ENCODE measurements around the gene PRR29.
A peak's percentile ranks its signal among the peaks of the same experiment; 100 is the strongest.
"Not testable (repeated sequence)": the region's sequence is repeated elsewhere in the genome, so short reads cannot be mapped to it uniquely, and the experiment has no call there.

Gene PRR29

GRCh38 chr17:63975541-63976092 lies 22.5 kb upstream of the PRR29 start:
- DNase-seq, result no peak

DNA sequence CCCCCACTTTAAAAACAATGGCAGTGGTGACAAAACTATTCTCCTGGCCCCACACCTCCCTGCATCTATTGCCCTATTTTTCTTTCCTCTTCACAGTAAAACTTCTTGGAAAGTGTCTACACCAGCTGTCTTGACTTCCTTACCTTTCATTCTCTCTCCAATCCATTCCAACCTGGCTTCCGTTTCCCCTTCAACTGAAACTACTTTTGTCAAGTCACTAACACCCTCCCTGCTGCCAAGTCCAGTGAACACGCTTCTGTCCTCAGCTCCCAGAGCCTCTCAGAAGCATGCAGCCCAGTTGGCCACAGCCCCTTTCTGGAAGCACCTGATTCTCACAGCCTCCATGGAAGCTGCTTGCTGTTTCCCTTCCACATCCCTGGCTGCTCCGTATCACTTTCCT lies 21.4 kb upstream of the PRR29 start:
- DNase-seq, result no peak

- no peak for DNase-seq
Measured at GRCh38 chr17:63978272-63979200, 19.6 kb upstream of the PRR29 start.

DNA sequence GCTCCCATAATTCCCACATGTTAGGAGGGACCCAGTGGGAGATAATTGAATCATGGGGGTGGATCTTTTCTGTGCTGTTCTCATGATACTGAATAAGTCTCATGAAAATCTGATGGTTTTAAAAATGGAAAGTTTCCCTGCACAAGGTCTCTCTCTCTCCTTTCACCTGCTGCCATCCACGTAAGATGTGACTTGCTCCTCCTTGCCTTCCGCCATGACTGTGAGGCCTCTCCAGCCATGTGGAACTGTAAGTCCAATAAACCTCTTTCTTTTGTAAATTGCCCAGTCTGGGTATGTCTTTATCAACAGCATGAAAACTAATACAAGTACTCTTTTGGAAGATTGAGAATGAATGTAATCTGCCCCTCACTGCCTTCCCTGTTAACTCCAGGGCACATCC lies 15.5 kb upstream of the PRR29 start:
- DNase-seq, result not testable (repeated sequence)

DNA sequence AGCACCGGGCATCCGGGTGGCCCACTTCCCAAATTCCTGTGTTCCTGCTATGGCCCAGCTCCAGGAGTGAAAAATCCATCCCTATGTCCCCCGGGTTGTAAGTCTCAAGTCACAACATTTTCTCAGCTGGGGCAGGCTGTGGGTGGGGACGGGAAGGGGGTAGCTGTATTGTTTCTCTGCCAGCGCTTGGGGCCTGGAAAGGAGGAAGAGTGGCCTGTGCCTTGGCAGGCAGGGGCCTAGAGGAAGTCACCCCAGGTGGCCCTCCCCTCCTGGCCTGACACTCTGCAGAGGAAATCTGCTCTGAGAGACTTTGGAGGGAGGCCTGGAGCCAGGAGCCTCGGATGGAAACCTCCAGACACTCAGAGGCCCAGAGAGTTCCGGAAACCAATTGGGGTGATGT lies 14.8 kb upstream of the PRR29 start:
- no peak for DNase-seq

DNA sequence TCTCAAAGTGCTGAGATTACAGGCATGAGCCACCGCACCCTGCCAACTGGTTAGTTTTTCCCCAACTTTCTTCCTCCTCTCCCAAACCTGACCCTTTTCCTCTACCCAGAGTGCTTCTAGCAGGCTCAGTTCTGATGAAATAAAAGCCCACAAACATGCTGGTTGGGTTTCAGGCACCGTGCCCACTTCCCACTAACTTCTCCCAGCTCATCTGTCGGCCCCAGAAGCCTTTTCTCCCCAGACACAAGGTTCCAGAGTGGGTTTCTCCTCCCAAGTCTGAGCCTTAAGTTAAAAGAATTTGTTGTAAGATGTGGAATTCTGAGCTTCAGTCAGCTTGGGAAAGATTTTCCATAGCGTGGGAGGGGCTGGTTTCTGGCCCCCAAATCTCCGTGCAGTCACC lies 13.9 kb upstream of the PRR29 start:
- no peak for DNase-seq

DNA sequence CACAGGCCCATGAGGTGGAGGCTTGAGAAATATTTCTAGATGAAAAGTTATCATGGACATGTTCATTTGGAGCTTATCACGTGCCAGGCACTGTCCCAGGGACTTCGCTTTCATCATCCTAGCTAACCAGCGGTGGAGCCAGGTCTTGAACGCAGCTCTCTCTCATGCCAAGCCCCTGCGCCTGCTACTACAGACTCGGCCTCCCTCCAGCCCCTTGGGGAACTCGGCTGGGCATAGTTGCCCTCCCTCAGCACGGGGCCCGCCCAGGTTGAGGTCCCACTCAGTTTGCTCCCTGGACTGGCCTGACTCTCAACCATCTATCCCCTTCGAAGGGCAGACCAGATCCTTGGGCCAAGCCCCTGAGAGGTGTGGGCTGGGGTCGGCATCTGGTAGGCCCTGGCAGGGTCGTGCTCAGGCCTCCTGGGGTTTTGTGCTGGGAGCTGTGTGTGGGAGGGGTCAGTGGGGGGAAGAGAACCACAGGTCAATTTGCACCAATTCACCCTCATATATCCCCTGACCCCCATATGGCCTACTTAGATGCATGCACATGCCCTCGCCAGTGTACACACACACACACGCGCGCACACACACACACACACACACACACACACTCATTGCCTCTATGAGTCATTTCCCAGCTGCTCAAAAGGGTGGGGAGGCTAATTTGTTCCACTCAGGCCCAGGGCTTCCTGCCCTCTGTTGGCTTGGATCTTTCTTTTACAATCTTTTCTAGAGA lies 13.3 kb upstream of the PRR29 start:
- DNase-seq, result peak; percentile 75

GRCh38 chr17:63985387-63986140 lies 12.6 kb upstream of the PRR29 start:
- no peak for DNase-seq

DNA sequence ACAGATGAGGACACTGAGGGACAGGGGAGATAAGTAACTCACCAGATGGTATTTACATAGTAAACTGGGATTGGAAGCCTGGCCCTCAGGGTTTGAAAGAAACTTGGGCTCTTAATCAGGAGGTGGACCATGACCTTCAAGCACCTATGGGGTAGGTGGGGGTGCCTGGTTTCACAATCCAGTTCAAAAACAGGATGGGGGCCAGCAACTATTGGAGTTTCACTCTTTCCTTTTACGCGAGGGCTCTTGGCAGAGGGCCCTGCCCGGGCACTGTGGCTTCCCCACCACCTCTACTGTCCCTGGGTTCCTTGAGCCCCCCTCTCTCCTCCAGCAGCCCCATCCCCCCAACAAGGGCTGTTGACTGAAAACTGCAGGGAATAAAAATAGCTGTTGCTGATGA lies 11.3 kb upstream of the PRR29 start:
- DNase-seq, result no peak

- no peak for DNase-seq
Measured at GRCh38 chr17:63987221-63988126, 10.7 kb upstream of the PRR29 start.

- no peak for DNase-seq
Measured at GRCh38 chr17:63988127-63988478, 10.0 kb upstream of the PRR29 start.

DNA sequence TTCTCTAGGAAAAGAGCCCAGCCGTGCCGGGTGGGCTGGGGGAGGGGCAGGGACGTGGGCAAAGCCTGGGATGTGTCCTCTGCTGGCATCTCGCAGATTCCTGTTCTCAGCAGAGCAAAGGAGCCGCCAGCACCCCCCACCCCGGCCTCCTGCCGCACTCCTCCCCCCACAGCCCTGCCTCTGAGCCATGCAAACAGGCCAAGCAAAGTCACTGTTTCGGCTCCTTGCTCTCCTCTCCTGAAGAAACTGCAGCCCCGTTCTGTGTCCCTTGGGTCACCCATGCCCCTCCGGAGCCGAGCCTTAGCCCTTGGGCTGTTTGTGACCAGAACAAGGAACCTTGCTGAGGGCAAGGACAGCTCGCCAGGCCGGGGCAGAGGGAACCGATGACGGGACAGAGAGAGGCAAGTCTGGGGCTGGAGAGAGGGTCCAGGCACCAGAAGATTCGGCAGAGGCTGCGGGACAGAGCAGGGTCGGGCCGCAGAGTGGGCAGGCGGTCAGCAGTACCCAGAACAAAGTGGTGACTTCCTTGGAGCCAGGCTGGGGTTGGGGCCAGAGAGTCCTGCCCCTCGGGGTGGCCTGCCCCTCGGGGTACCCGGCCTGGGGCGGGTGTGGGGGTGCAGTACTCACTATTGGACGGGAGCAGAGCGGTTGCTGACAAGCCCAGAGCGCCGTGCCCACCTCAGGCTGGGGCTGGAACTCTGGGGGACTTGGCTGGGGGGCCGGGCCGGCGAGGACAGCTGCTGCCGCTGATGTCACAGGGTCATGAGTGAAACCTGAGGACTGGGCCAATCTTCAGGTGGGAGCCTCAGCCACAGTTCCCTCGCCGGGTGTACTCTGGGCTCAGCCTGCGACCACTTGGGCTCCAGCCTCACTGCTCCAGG lies 9.2 kb upstream of the PRR29 start:
- no peak for DNase-seq

GRCh38 chr17:63989622-63990345 lies 8.4 kb upstream of the PRR29 start:
- DNase-seq, result no peak

DNA sequence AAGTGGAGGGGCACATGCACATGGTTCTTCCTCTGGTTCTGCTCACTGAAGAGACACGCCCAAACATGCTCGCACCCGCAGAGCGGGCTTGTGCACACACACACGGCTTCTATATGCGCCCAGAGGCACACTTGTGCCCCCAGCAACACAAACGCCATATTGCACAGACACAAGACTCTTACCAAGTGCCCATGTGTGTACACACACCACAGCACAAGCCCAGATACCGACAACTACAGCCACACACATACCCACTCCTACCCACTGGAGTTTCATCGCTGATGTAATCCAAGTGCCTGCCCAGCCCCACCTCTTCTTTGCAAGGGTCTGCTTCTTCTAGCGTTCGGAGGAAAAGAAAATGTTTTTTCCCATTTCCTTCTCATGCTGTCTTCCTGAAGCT lies 6.5 kb upstream of the PRR29 start:
- no peak for DNase-seq

DNA sequence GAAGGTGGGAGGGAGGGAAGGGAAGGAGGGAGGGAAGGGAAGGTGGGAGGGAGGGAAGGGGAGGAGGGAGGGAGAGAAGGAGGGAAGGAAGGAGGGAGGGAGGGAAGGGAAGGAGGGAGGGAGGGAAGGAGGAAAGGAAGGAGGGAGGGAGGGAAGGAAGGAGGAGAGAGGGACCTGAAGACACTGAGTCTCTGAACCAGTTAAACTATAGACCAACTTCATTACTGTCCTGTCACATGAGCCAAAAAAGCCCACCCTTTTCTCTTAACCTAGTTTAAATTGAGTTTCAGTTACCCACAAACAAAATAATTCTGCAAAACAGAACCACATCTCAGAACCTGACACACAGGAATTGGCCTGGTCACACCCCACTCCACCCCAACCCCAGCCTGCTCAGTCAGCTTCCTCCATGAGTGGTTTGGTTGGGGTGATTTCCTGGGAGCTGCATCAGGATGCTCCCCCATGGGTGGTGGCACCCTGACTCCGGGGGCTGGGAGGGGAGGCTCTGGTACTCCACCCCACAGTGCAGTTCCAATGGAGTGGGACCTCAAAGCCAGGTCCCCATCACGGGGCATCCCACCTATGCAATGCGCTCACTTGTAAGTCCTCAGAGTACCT lies 4.7 kb upstream of the PRR29 start:
- DNase-seq, result peak; percentile 37

- no peak for DNase-seq
Measured at GRCh38 chr17:63995626-63996025, 2.5 kb upstream of the PRR29 start.

- DNase-seq, result no peak
Measured at GRCh38 chr17:63996430-63997182, 1.5 kb upstream of the PRR29 start.

GRCh38 chr17:63997341-63998048 lies 656 bp upstream of the PRR29 start:
- DNase-seq, result no peak

Data from CD4-positive, alpha-beta T cell treated with Interleukin-6 for 4 hours (primary cell).